Vagina (tissue), 2 donors: ENCODE measurements around the gene HAGH.

ENCODE experiments used
- CTCF ChIP-seq, 3 experiments: fragments of 450-650 bp in 2 of 3; fragments of 200-600 bp in 1 of 3; sonication (generic) in 1 of 3; IDR thresholded peaks; one replicate each; pipeline ENCODE4 v1.5.1; 2017 to 2019; ENCODE audit warnings: antibody characterized with exemption in 3 of 3, mild to moderate bottlenecking in 2 of 3, moderate library complexity in 2 of 3
- POLR2AphosphoS5 ChIP-seq, 2 donors: sonication (generic); formaldehyde crosslinking; IDR thresholded peaks; one replicate each; pipeline ENCODE4 v1.9.0; 2017; ENCODE audit warnings: antibody characterized with exemption in 2 of 2, mild to moderate bottlenecking in 2 of 2, low read depth in 1 of 2; ENCODE audit not compliant: insufficient read depth in 1 of 2

- no peak for TF ChIP-seq CTCF (IDR thresholded peaks at IDR 0.05)
- no peak for TF ChIP-seq POLR2AphosphoS5 (IDR thresholded peaks at IDR 0.05; ENCODE audit: insufficient read depth in 1 of 2, low read depth in 1 of 2)
These were observed 54.2 kb downstream of the HAGH start, which contains the start of gene EME2 for GRCh38 chr16:1772362-1772907.
